ENCODE results near the gene AHR. TPM values are rescaled to one million over a fixed set of nuclear protein-coding genes. Genes with fewer than 3 reads are reported as not detected.

AHR gene
- total and polyA plus RNA-seq, 5 donors from 2014 or later, result 10.3 to 120 (median 13.3) TPM

DNA sequence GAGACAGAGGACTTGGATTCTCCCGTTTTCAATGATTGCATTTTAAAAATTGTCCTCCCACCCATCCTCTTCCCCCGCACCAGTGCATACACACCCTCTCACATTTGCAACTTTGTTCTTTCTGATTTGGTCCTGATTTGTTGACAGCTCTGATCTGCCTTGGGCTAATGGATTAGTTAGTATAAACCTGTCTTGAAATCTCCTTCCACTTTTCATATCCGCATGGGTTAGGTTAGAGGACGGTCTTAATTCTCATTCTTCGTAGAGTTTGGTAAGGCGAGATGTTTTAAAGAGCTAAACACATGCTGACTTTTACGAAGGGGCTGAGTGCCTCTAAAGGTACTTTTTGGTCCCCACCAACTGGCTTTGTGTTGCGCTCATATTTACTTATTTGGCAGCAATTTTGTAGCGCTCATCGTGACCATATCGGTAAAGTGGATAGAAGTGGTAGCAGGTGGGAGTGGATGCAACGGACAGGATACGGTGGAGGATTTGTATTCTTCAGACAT lies 1.1 kb downstream of the AHR start:
- Mint-ChIP-seq H3K27ac (peak overlapping the region; percentile 79 to 100 (median 85)), H3K4me3 (peak overlapping the region; percentile 91 to 99 (median 96)), H3K27me3 (no peaks in the 10 kb centered on the region), H3K4me1 (peaks cover 33 to 52% (median 42%) of the 10 kb centered on the region in 4 donors), H3K9me3 (peaks cover 0 to 5% (median 0%) of the 10 kb centered on the region in 7 donors), H3K36me3 (no peaks in the 10 kb centered on the region)
- H3K36me3 ChIP-seq (ENCODE audit: control insufficient read depth, insufficient read depth, low read length), result no peaks in the 10 kb centered on the region
- H3K27me3 ChIP-seq (ENCODE audit: control insufficient read depth, insufficient read depth, low read length), result no peaks in the 10 kb centered on the region
- H3K4me3 ChIP-seq (ENCODE audit: low read depth, low read length), result peak overlapping the region; percentile 99
- peak; percentile 6 to 7 for ATAC-seq (ENCODE audit: low read depth in 2 of 2)
- H3K9me3 ChIP-seq (ENCODE audit: control insufficient read depth in 2 of 2, low read length in 2 of 2), result no peaks in the 10 kb centered on the region
- peaks cover 47% of the 10 kb centered on the region for H3K4me1 ChIP-seq (ENCODE audit: control insufficient read depth, insufficient read depth, low read length, poor library complexity, severe bottlenecking)
- H3K27ac ChIP-seq (ENCODE audit: insufficient read depth, low read length, poor library complexity, severe bottlenecking), result peak overlapping the region; percentile 93
- peak; percentile 2 to 64 (median 40) for DNase-seq

DNA sequence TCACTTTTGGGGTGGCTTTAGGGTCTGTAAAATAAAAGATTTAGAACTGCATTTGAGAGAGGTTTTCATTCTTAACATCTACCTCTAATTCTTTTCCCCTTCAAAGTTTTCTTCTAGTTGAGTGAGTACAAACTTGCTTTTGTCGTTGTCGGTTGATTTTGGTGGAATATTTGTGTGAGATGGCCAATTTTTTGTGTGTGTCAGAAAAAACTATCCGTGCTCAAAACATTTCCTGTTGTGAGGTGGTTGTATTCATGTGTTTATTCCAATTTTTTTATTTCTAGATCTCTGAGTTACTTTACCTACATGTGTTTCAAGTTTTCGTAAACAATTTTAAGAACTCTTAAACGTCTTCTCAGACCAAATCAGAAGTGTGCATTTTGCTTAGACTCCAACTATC lies 1.6 kb downstream of the AHR start:
- peaks cover 0 to 5% (median 0%) of the 10 kb centered on the region in 7 donors for H3K9me3 Mint-ChIP-seq
- DNase-seq (no peak), ATAC-seq (ENCODE audit: low read depth in 2 of 2) (no peak)
- no peaks in the 10 kb centered on the region for H3K9me3 ChIP-seq (ENCODE audit: control insufficient read depth in 2 of 2, low read length in 2 of 2)
- peak overlapping the region; percentile 79 to 100 (median 85) for H3K27ac Mint-ChIP-seq
- peaks cover 52% of the 10 kb centered on the region for H3K4me1 ChIP-seq (ENCODE audit: control insufficient read depth, insufficient read depth, low read length, poor library complexity, severe bottlenecking)
- H3K4me3 ChIP-seq (ENCODE audit: low read depth, low read length), result peak overlapping the region; percentile 99
- no peaks in the 10 kb centered on the region for H3K36me3 Mint-ChIP-seq
- H3K36me3 ChIP-seq (ENCODE audit: control insufficient read depth, insufficient read depth, low read length), result no peaks in the 10 kb centered on the region
- H3K27me3 ChIP-seq (ENCODE audit: control insufficient read depth, insufficient read depth, low read length), result no peaks in the 10 kb centered on the region
- peak overlapping the region; percentile 91 to 99 (median 96) for H3K4me3 Mint-ChIP-seq
- H3K27me3 Mint-ChIP-seq, result no peaks in the 10 kb centered on the region
- H3K4me1 Mint-ChIP-seq, result peaks cover 37 to 57% (median 47%) of the 10 kb centered on the region in 4 donors
- peak overlapping the region; percentile 93 for H3K27ac ChIP-seq (ENCODE audit: insufficient read depth, low read length, poor library complexity, severe bottlenecking)

DNA sequence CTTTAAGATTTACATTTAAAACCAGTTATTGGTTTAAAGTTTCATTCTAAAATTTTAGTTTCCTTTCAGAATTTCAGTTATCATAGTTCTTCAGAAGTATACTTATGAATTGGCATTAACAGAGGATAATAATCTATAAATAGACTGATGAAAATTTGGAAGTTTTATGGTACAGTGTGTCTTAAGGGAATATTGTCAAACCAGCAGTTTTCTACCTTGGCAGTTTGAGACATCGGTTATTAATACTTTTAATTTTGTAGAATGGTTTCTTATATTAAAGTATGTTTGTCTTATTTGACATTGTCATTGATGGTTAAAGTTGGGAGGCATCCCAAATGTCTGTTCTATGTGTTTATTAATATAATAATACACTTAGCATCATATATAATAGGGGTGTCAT lies 2.0 kb downstream of the AHR start:
- Histone ChIP-seq H3K27ac (ENCODE audit: insufficient read depth, low read length, poor library complexity, severe bottlenecking) (peak overlapping the region; percentile 93), H3K27me3 (ENCODE audit: control insufficient read depth, insufficient read depth, low read length) (no peaks in the 10 kb centered on the region), H3K4me3 (ENCODE audit: low read depth, low read length) (peak overlapping the region; percentile 99), H3K9me3 (ENCODE audit: control insufficient read depth in 2 of 2, low read length in 2 of 2) (no peaks in the 10 kb centered on the region), H3K36me3 (ENCODE audit: control insufficient read depth, insufficient read depth, low read length) (no peaks in the 10 kb centered on the region), H3K4me1 (ENCODE audit: control insufficient read depth, insufficient read depth, low read length, poor library complexity, severe bottlenecking) (peaks cover 56% of the 10 kb centered on the region)
- DNase-seq, result no peak
- H3K36me3 Mint-ChIP-seq, result no peaks in the 10 kb centered on the region
- peaks cover 42 to 61% (median 51%) of the 10 kb centered on the region in 4 donors for H3K4me1 Mint-ChIP-seq
- no peaks in the 10 kb centered on the region for H3K27me3 Mint-ChIP-seq
- ATAC-seq (ENCODE audit: low read depth in 2 of 2), result no peak
- H3K9me3 Mint-ChIP-seq, result peaks cover 0 to 5% (median 0%) of the 10 kb centered on the region in 7 donors
- H3K27ac Mint-ChIP-seq, result peak overlapping the region; percentile 79 to 100 (median 85)
- peak overlapping the region; percentile 91 to 99 (median 96) for H3K4me3 Mint-ChIP-seq

DNA sequence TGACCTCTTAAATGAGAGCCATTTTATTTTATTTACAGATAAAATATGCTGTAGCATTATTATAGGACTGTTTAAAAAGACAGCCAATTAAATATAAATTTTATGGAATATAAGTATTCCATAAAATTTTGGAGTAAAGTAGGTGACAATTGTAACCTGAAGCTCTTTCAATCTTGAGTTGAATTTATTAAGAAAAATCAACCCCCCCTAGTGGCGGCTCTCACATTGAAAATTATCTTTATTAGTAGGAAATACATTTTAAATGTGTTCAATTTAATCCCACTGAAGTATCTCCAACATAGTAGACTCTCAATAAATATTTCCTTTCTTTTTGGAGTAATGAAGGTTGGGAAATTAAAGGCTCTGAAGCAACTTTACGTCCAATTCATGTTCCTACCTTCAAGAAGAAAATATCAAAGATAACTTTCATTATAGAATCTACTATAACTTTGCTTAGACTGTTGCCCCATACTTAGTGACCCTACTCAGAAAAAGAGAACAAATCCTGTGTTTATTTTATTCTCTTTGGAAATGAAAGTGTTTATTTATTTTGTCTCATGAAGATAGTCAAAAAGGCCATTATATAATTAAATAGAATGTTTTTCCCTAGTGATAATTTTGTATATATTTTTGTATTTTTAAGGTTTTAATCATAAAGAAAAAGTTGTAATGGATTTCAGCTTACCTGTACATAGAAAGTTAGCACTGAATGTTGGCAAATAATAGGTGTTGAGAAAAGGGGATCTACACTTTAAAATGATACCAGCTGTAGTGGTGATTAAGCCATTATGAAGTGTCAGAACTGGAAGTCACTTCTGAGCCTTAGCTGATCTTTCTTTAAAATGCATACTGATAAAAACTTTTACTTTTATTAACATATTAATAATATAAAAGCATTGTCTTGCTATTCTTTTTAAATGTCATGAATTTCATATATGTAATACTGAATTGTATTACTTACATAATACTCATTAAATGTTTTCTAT lies 3.3 kb downstream of the AHR start:
- H3K9me3 Mint-ChIP-seq, result peaks cover 0 to 5% (median 0%) of the 10 kb centered on the region in 7 donors

DNA sequence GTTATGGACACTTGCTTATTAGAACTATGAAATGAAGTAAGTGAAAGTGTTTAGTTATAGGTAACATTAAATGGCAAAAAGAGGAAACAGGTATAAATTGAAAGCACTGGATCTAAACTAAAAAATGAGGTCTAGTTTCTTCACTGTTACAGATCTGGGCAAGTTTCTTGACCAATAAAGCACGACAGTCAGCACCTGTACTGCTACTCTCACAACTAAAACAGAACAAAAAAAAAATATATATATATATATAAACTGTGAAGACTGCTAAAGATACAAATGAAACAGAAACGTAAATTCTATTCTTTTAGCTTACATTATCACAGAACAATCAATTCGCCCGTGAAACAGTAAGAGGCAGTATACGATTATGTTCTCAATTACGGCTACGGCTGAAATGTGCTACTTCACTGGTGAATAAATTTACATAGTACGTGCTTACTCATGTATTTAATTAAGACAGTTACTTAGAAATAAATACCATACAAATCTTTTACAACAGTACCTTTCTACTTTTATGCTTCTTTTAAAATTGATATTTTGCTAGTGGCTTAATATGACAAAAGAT lies 4.2 kb downstream of the AHR start:
- DNase-seq (peak; percentile 4 to 74 (median 55)), ATAC-seq (ENCODE audit: low read depth in 2 of 2) (peak in 1 of 2 donors; percentile 20)
- Mint-ChIP-seq H3K27me3 (no peaks in the 10 kb centered on the region), H3K27ac (peak overlapping the region in 1 of 3 donors; percentile 40), H3K4me1 (peaks cover 27 to 57% (median 44%) of the 10 kb centered on the region in 4 donors), H3K9me3 (peaks cover 0 to 4% (median 0%) of the 10 kb centered on the region in 7 donors), H3K36me3 (no peaks in the 10 kb centered on the region), H3K4me3 (peak overlapping the region; percentile 65 to 84 (median 72))
- H3K4me1 ChIP-seq (ENCODE audit: control insufficient read depth, insufficient read depth, low read length, poor library complexity, severe bottlenecking), result peaks cover 78% of the 10 kb centered on the region
- peak overlapping the region; percentile 93 for H3K27ac ChIP-seq (ENCODE audit: insufficient read depth, low read length, poor library complexity, severe bottlenecking)
- H3K36me3 ChIP-seq (ENCODE audit: control insufficient read depth, insufficient read depth, low read length), result no peaks in the 10 kb centered on the region
- no peaks in the 10 kb centered on the region for H3K9me3 ChIP-seq (ENCODE audit: control insufficient read depth in 2 of 2, low read length in 2 of 2)
- H3K27me3 ChIP-seq (ENCODE audit: control insufficient read depth, insufficient read depth, low read length), result no peaks in the 10 kb centered on the region
- H3K4me3 ChIP-seq (ENCODE audit: low read depth, low read length), result peak overlapping the region; percentile 99

More for the DNA sequence above, 3.3 kb downstream of the AHR start:
- Mint-ChIP-seq H3K36me3 (no peaks in the 10 kb centered on the region), H3K4me3 (peak overlapping the region in 3 of 4 donors; percentile 30 to 89 (median 44)), H3K27me3 (no peaks in the 10 kb centered on the region), H3K4me1 (peaks cover 36 to 66% (median 53%) of the 10 kb centered on the region in 4 donors), H3K27ac (no peak overlapping the region)
- Histone ChIP-seq H3K36me3 (ENCODE audit: control insufficient read depth, insufficient read depth, low read length) (no peaks in the 10 kb centered on the region), H3K27ac (ENCODE audit: insufficient read depth, low read length, poor library complexity, severe bottlenecking) (peak overlapping the region; percentile 93), H3K4me3 (ENCODE audit: low read depth, low read length) (peak overlapping the region; percentile 99), H3K4me1 (ENCODE audit: control insufficient read depth, insufficient read depth, low read length, poor library complexity, severe bottlenecking) (peaks cover 69% of the 10 kb centered on the region), H3K9me3 (ENCODE audit: control insufficient read depth in 2 of 2, low read length in 2 of 2) (no peaks in the 10 kb centered on the region), H3K27me3 (ENCODE audit: control insufficient read depth, insufficient read depth, low read length) (no peaks in the 10 kb centered on the region)
- DNase-seq, result peak; percentile 27 to 71 (median 52)
- ATAC-seq (ENCODE audit: low read depth in 2 of 2), result no peak

DNA sequence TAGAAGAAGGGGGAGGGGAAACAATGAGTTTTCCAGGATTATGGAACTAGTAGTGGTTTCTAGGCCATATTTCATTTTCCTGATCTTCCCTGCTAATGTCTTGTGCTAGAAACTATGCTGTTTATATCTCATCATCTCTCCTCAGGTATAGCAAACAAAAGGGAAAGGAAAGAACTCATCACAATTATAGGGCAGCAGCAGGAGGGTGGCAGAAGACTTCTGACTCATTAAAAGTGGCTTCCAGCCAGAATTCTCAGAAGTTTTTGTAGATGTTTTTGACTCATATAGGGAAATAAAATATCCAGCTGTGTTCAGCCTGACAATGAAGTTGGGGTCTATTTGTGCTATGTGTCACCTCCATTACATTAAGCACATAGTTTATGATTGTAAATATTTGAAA lies 6.5 kb downstream of the AHR start:
- Histone ChIP-seq H3K36me3 (ENCODE audit: control insufficient read depth, insufficient read depth, low read length) (peaks cover 1% of the 10 kb centered on the region), H3K27me3 (ENCODE audit: control insufficient read depth, insufficient read depth, low read length) (no peaks in the 10 kb centered on the region), H3K27ac (ENCODE audit: insufficient read depth, low read length, poor library complexity, severe bottlenecking) (peak overlapping the region; percentile 47), H3K4me3 (ENCODE audit: low read depth, low read length) (peak overlapping the region; percentile 99), H3K9me3 (ENCODE audit: control insufficient read depth in 2 of 2, low read length in 2 of 2) (no peaks in the 10 kb centered on the region), H3K4me1 (ENCODE audit: control insufficient read depth, insufficient read depth, low read length, poor library complexity, severe bottlenecking) (peaks cover 88% of the 10 kb centered on the region)
- H3K27me3 Mint-ChIP-seq, result no peaks in the 10 kb centered on the region
- ATAC-seq (ENCODE audit: low read depth in 2 of 2) (peak; percentile 57 to 63), DNase-seq (peak in 2 of 3 donors; percentile 7 to 55)
- peaks cover 27 to 55% (median 32%) of the 10 kb centered on the region in 4 donors for H3K4me1 Mint-ChIP-seq
- H3K27ac Mint-ChIP-seq, result peak overlapping the region; percentile 41 to 71 (median 59)
- H3K4me3 Mint-ChIP-seq, result peak overlapping the region; percentile 67 to 84 (median 82)
- no peaks in the 10 kb centered on the region for H3K36me3 Mint-ChIP-seq
- no peaks in the 10 kb centered on the region for H3K9me3 Mint-ChIP-seq

DNA sequence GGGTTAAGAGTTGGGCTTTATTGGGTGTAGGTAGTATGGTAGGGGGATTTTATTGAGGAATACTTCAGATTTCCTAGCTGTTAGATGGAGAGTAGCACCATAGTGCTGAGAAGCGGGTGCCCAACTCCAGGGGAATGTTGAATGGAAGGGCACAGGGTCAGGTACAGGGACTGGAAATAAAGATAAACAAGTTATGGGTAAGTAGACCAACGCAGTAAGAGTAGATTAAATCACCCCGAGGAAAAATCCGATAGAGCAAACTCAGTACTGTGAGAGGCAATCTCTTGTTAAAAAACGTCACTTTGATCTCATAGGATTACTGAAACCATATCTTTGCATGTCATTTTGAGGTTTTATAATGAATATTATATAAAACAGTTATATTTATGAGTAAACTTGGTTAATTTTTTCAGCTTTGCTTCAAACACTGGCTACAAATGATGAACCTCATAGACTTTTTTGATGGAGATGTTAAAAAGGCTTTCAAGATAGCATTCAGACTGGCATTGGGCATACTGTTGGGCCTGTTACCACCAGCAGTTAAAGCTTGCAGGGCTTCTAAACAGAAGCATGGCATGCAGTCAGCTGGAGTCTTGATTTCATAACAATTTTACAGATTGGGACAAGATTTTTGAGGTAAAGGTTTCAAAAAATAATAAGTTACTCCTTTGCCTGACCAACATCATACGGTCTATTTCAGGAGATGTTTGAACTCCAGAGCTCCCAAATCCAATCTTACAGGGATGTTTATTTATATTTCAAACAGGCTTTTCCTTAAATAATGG lies 7.1 kb downstream of the AHR start:
- peak overlapping the region; percentile 41 to 71 (median 59) for H3K27ac Mint-ChIP-seq
- Histone ChIP-seq H3K4me3 (ENCODE audit: low read depth, low read length) (peak overlapping the region; percentile 99), H3K27ac (ENCODE audit: insufficient read depth, low read length, poor library complexity, severe bottlenecking) (peak overlapping the region; percentile 47)

More for the DNA sequence above, 7.1 kb downstream of the AHR start:
- no peaks in the 10 kb centered on the region for H3K9me3 ChIP-seq (ENCODE audit: control insufficient read depth in 2 of 2, low read length in 2 of 2)
- no peaks in the 10 kb centered on the region for H3K27me3 ChIP-seq (ENCODE audit: control insufficient read depth, insufficient read depth, low read length)
- H3K4me3 Mint-ChIP-seq, result peak overlapping the region; percentile 67 to 84 (median 82)
- no peaks in the 10 kb centered on the region for H3K27me3 Mint-ChIP-seq
- peaks cover 27 to 49% (median 29%) of the 10 kb centered on the region in 4 donors for H3K4me1 Mint-ChIP-seq
- peaks cover 82% of the 10 kb centered on the region for H3K4me1 ChIP-seq (ENCODE audit: control insufficient read depth, insufficient read depth, low read length, poor library complexity, severe bottlenecking)
- no peaks in the 10 kb centered on the region for H3K36me3 Mint-ChIP-seq
- ATAC-seq (ENCODE audit: low read depth in 2 of 2), result no peak
- H3K9me3 Mint-ChIP-seq, result no peaks in the 10 kb centered on the region
- peaks cover 4% of the 10 kb centered on the region for H3K36me3 ChIP-seq (ENCODE audit: control insufficient read depth, insufficient read depth, low read length)
- no peak for DNase-seq

Data from CD4-positive, CD25-positive, alpha-beta regulatory T cell (primary cell).